Sigmoid colon (tissue), 7 donors: ENCODE measurements around the gene ZNF547. TPM values are rescaled to one million over a fixed set of nuclear protein-coding genes. Genes with fewer than 3 reads are reported as not detected.
"Not testable (repeated sequence)": the region's sequence is repeated elsewhere in the genome, so short reads cannot be mapped to it uniquely, and the experiment has no call there.

Source experiments
- DNase-seq: peaks from one replicate; pipeline ENCODE4 v3.0.0-alpha.2; 2019
- H3K27ac ChIP-seq, 4 donors: fragments of 200-600 bp; sonication (generic); one replicate each; pipeline ENCODE4 v1.5.1; 2016 to 2019; ENCODE audit warnings: mild to moderate bottlenecking in 1 of 4
- H3K27me3 ChIP-seq, 3 donors: fragments of 200-600 bp; sonication (generic); one replicate each; pipeline ENCODE4 v1.5.1; 2019; ENCODE audit warnings: mild to moderate bottlenecking in 1 of 3
- H3K36me3 ChIP-seq, 4 donors: fragments of 200-600 bp; sonication (generic); one replicate each; pipeline ENCODE4 v1.5.1; 2016 to 2019
- H3K4me1 ChIP-seq, 4 donors: fragments of 200-600 bp; sonication (generic); one replicate each; pipeline ENCODE4 v1.5.1; 2017 to 2019
- H3K4me3 ChIP-seq, 4 donors: fragments of 200-600 bp; sonication (generic); one replicate each; pipeline ENCODE4 v1.5.1; 2017 to 2019; ENCODE audit warnings: mild to moderate bottlenecking in 2 of 4, moderate library complexity in 1 of 4
- H3K9me3 ChIP-seq, 4 donors: fragments of 200-600 bp in 3 of 4; sonication (generic) in 3 of 4; one replicate each; pipeline versions ENCODE4 v1.5.1 to v1.6.1; 2013 to 2019
- EP300 ChIP-seq, 4 donors: sonication (generic); formaldehyde crosslinking; IDR thresholded peaks; one replicate each; pipeline ENCODE4 v1.6.1; 2017; ENCODE audit warnings: antibody characterized with exemption in 4 of 4
- POLR2A ChIP-seq, 2 donors: fragments of 450-650 bp; IDR thresholded peaks; one replicate each; pipeline ENCODE4 v1.6.1; 2016; ENCODE audit warnings: antibody characterized with exemption in 2 of 2, mild to moderate bottlenecking in 2 of 2, moderate library complexity in 2 of 2
- POLR2AphosphoS5 ChIP-seq, 4 donors: sonication (generic); formaldehyde crosslinking; IDR thresholded peaks; one replicate each; pipeline ENCODE4 v1.6.1; 2017; ENCODE audit warnings: antibody characterized with exemption in 4 of 4
- WGBS, 2 donors: extraction: QIAGEN DNeasy Blood & Tissue Kit; methylation state at CpG; one replicate each; pipeline ENCODE4 v1.1.7; 2013; 5-methylcytosine and 5-hydroxymethylcytosine counted together
- intact Hi-C: fragments of 100-400 bp; cut with DNase I; formaldehyde crosslinking; loops from one replicate; pipeline ENCODE4 v1.15.1; 2023
- polyA plus RNA-seq, 3 donors: library from polyadenylated mRNA; stranded (reverse); fragments of 200-250 nt; gene quantifications; one replicate each; pipeline ENCODE4 v1.2.3, GENCODE V29; 2013
- total RNA-seq, 4 donors: library from RNA; depleted of rRNA; stranded (reverse); fragments of >200 nt; gene quantifications; one replicate each; pipeline ENCODE4 v1.1.0, GENCODE V29; 2016
- TF ChIP-seq, protein P1 (sequence below), 4 experiments: fragments of 450-650 bp in 3 of 4; fragments of 200-600 bp in 1 of 4; IDR thresholded peaks; one replicate each; pipeline ENCODE4 v1.5.1; 2016 to 2019; ENCODE audit warnings: antibody characterized with exemption in 4 of 4, mild to moderate bottlenecking in 3 of 4, moderate library complexity in 2 of 4
- donor health status: healthy with polysubstance abuse.
- donor health status: Bipolar disorder and iron deficiency.
- donor health status: healthy.

The ZNF547 gene
- total and polyA plus RNA-seq, 7 donors = 0.83 to 3.6 (median 2.2) TPM; not detected in 2

DNA sequence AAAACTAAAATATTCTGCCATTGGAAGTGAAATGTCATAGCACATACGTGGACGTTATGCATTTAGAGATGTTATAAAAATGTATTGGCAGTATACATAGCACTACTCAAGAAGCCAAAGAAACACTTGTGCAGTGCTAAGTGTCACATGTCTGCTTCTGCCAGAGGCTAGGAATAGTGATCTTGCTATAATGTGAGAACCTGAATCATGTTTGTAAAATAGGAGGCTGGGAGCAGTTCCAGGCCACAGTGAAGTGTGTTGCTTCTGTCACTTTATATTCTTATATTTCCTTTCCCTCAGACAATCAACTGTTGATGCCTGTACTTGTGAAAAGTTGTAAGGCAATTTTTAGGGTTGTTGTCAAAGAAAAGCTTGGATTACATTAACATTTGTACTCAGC lies 3.4 kb downstream of the ZNF547 start:
- TF ChIP-seq POLR2A (IDR thresholded peaks at IDR 0.05) (no peak), EP300 (IDR thresholded peaks at IDR 0.05) (no peak), POLR2AphosphoS5 (IDR thresholded peaks at IDR 0.05) (no peak)
- TF ChIP-seq, protein P1, sequence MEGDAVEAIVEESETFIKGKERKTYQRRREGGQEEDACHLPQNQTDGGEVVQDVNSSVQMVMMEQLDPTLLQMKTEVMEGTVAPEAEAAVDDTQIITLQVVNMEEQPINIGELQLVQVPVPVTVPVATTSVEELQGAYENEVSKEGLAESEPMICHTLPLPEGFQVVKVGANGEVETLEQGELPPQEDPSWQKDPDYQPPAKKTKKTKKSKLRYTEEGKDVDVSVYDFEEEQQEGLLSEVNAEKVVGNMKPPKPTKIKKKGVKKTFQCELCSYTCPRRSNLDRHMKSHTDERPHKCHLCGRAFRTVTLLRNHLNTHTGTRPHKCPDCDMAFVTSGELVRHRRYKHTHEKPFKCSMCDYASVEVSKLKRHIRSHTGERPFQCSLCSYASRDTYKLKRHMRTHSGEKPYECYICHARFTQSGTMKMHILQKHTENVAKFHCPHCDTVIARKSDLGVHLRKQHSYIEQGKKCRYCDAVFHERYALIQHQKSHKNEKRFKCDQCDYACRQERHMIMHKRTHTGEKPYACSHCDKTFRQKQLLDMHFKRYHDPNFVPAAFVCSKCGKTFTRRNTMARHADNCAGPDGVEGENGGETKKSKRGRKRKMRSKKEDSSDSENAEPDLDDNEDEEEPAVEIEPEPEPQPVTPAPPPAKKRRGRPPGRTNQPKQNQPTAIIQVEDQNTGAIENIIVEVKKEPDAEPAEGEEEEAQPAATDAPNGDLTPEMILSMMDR (IDR thresholded peaks at IDR 0.05) = no peak
- peaks cover 0 to 4% (median under 1%) of the 10 kb centered on the region in 4 donors for H3K36me3 ChIP-seq
- peaks cover 0 to 17% (median 12%) of the 10 kb centered on the region in 4 donors for H3K4me1 ChIP-seq
- H3K4me3 ChIP-seq = no peak overlapping the region
- intact Hi-C loops = no loop called here
- H3K9me3 ChIP-seq = no peaks in the 10 kb centered on the region
- no peak for DNase-seq
- WGBS, 2 donors = 92 to 98% methylated on average over 2 of the region's 2 CpGs
- no peaks in the 10 kb centered on the region for H3K27me3 ChIP-seq
- H3K27ac ChIP-seq = no peak overlapping the region

GRCh38 chr19:57374179-57374578 lies 10.8 kb downstream of the ZNF547 start:
- no peaks in the 10 kb centered on the region for H3K27me3 ChIP-seq
- no peak for TF ChIP-seq POLR2AphosphoS5 (IDR thresholded peaks at IDR 0.05)
- TF ChIP-seq, protein P1 (IDR thresholded peaks at IDR 0.05) = no peak
- TF ChIP-seq POLR2A (IDR thresholded peaks at IDR 0.05) = no peak
- TF ChIP-seq EP300 (IDR thresholded peaks at IDR 0.05) = no peak
- DNase-seq = no peak
- no peaks in the 10 kb centered on the region for H3K4me1 ChIP-seq
- peaks cover 6 to 69% (median 32%) of the 10 kb centered on the region in 4 donors for H3K36me3 ChIP-seq
- H3K4me3 ChIP-seq = no peak overlapping the region
- intact Hi-C loops = no loop called here
- 96 to 97% methylated on average over 6 of the region's 6 CpGs for WGBS, 2 donors
- no peak overlapping the region for H3K27ac ChIP-seq
- H3K9me3 ChIP-seq = peaks cover 10 to 18% (median 14%) of the 10 kb centered on the region in 4 donors

GRCh38 chr19:57374647-57375046 lies 11.3 kb downstream of the ZNF547 start:
- H3K27me3 ChIP-seq, H3K4me1 ChIP-seq, intact Hi-C loops, H3K27ac ChIP-seq, DNase-seq, H3K4me3 ChIP-seq: not testable (repeated sequence)
- 95 to 96% methylated on average over 2 of the region's 2 CpGs for WGBS, 2 donors
- peaks cover 6 to 69% (median 32%) of the 10 kb centered on the region in 4 donors for H3K36me3 ChIP-seq
- H3K9me3 ChIP-seq = peaks cover 10 to 18% (median 14%) of the 10 kb centered on the region in 4 donors

DNA sequence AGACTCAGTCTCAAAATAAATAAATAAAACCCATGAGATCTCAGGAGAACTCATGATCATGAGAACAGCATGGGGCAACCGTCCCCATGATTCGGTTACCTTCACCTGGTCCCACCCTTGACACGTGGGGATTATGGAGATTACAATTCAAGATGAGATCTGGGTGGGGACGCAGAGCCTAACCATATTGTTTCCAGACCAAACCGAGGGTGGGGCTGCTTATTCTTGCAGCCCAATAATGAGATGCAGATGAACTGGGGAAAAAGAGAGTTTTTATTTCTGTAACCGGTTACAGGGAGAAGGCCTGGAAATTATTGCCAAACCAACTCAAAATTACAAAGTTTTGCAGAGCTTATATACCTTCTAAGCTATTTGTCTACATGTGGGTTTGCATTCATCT lies 12.8 kb downstream of the ZNF547 start:
- H3K4me3 ChIP-seq = no peak overlapping the region
- intact Hi-C loops = no loop called here
- no peaks in the 10 kb centered on the region for H3K27me3 ChIP-seq
- H3K36me3 ChIP-seq = peaks cover 6 to 69% (median 32%) of the 10 kb centered on the region in 4 donors
- peaks cover 0 to 5% (median 0%) of the 10 kb centered on the region in 4 donors for H3K4me1 ChIP-seq
- peaks cover 10 to 23% (median 14%) of the 10 kb centered on the region in 4 donors for H3K9me3 ChIP-seq
- WGBS, 2 donors = 92 to 96% methylated on average over 6 of the region's 6 CpGs
- TF ChIP-seq POLR2AphosphoS5 (IDR thresholded peaks at IDR 0.05) (no peak), EP300 (IDR thresholded peaks at IDR 0.05) (no peak), POLR2A (IDR thresholded peaks at IDR 0.05) (no peak)
- TF ChIP-seq, protein P1 (IDR thresholded peaks at IDR 0.05) = no peak
- DNase-seq = no peak
- no peak overlapping the region for H3K27ac ChIP-seq

DNA sequence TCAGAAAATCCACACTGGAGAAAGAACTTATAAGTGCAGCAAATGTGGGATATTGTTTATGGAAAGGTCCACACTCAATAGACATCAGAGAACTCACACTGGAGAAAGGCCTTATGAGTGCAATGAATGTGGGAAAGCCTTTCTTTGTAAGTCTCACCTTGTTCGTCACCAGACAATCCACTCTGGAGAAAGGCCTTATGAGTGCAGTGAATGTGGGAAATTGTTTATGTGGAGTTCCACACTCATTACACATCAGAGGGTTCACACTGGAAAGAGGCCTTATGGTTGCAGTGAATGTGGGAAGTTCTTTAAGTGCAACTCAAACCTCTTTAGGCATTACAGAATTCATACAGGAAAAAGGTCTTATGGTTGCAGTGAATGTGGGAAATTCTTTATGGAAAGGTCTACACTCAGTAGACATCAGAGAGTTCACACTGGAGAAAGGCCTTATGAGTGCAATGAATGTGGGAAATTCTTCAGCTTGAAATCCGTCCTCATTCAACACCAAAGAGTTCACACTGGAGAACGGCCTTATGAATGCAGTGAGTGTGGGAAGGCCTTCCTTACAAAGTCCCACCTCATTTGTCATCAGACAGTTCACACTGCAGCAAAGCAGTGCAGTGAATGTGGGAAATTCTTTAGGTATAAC lies 14.3 kb downstream of the ZNF547 start:
- Histone ChIP-seq H3K4me1 (peaks cover 0 to 5% (median 0%) of the 10 kb centered on the region in 4 donors), H3K27me3 (no peaks in the 10 kb centered on the region), H3K4me3 (no peak overlapping the region), H3K9me3 (peaks cover 10 to 23% (median 14%) of the 10 kb centered on the region in 4 donors), H3K36me3 (peaks cover 3 to 57% (median 27%) of the 10 kb centered on the region in 4 donors), H3K27ac (no peak overlapping the region)
- intact Hi-C loops = no loop called here
- TF ChIP-seq, protein P1 (IDR thresholded peaks at IDR 0.05) = no peak
- TF ChIP-seq POLR2AphosphoS5 (IDR thresholded peaks at IDR 0.05) (no peak), POLR2A (IDR thresholded peaks at IDR 0.05) (no peak), EP300 (IDR thresholded peaks at IDR 0.05) (no peak)
- 95 to 97% methylated on average over 3 of the region's 3 CpGs for WGBS, 2 donors
- no peak for DNase-seq
